ENCODE data around the gene DUSP2. TPM values are rescaled to one million over a fixed set of nuclear protein-coding genes. Genes with fewer than 3 reads are reported as not detected.

DUSP2 gene
- total RNA-seq, 5 donors from 2014 or later (not counting 1 experiment from before 2014, with no cell fraction given), result 37.2 to 437 (median 54.0) TPM

DNA sequence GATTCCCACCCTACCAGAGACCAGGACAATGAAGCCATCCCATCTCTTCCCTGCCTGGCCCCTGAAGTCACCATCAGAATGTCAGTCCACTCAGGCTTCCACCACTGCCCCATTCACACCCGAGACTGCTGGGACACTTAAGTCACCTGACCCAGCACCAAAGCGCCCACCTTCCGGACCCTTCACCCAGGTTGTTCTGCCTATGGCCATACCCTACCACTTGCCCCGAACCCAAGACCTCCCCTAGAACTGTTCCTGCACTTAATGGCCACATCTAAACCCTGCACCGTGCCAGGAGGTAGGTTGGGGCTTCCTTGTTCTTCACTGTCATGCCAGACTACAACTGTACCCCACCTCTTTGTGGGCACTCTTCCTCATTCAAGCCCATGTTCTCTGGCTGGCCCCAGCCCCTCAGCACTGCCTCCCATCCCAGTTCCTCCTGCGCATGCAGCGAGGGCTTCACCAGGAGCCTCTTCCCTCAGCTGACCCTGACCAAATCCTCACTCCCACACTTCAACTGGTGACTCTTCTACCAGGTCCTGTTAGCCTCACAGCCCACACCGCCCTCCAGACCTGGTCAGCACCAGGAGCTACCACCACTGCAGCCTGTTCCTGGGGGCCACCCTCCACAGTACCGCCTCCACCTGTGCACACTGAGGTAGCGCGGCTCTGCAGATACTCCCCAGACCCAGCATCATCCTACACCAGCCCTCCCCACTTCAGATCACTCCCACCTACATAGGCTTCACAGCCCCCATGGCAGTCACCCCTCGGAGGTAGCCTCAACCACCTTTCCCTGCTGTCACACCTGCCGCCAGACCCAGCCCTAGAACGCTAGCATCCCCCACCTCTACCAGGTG, 20.6 kb downstream of the DUSP2 start:
- CTCF ChIA-PET, result interaction anchor here in 1 of 2 donors (0.6 kb wide), 1 partner anchor 64 kb away, joined by 4 read pairs; no protein-coding TSS in a partner anchor
- DNase-seq, result no peak
- WGBS (ENCODE audit: insufficient coverage), result 87% methylated on average over 14 of the region's 14 CpGs
- H3K9me3 ChIP-seq, result no peaks in the 10 kb centered on the region
- Mint-ChIP-seq H3K27me3 (peaks cover 22 to 23% of the 10 kb centered on the region in 2 donors), H3K9me3 (no peaks in the 10 kb centered on the region), H3K36me3 (peaks cover 28% of the 10 kb centered on the region), H3K4me1 (peaks cover 0 to 8% (median 0%) of the 10 kb centered on the region in 3 donors), H3K4me3 (no peak overlapping the region), H3K27ac (no peak overlapping the region)
- H3K4me1 ChIP-seq (ENCODE audit: control insufficient read depth in 1 of 2, extremely low read depth in 1 of 2, insufficient read depth in 2 of 2, low read length in 2 of 2), result peaks cover 0 to 5% of the 10 kb centered on the region in 2 experiments
- no peak overlapping the region for H3K27ac ChIP-seq (ENCODE audit: low read length)
- peaks cover 0 to 48% of the 10 kb centered on the region in 2 experiments for H3K27me3 ChIP-seq (replicated peaks in 1 of 2; ENCODE audit: control insufficient read depth in 2 of 2, extremely low read depth in 1 of 2, insufficient read depth in 2 of 2, low read length in 1 of 2)
- peaks cover 0 to 7% of the 10 kb centered on the region in 2 donors for H3K36me3 ChIP-seq (ENCODE audit: control insufficient read depth in 2 of 2, extremely low read depth in 1 of 2, insufficient read depth in 1 of 2, low read length in 1 of 2)
- ATAC-seq (replicated peaks in 1 of 4), result no peak
- POLR2A ChIA-PET, result no interaction called here
- H3K4me3 ChIP-seq (ENCODE audit: control insufficient read depth in 1 of 2, extremely low read depth in 1 of 2, low read length in 1 of 2), result no peak overlapping the region

- no peaks in the 10 kb centered on the region for H3K4me1 ChIP-seq (ENCODE audit: control insufficient read depth in 1 of 2, extremely low read depth in 1 of 2, insufficient read depth in 2 of 2, low read length in 2 of 2)
- no peak overlapping the region for H3K27ac ChIP-seq (ENCODE audit: low read length)
- H3K36me3 Mint-ChIP-seq, result peaks cover 25% of the 10 kb centered on the region
- ATAC-seq (replicated peaks in 1 of 4) (no peak), DNase-seq (no peak)
- peaks cover 0 to 6% of the 10 kb centered on the region in 2 donors for H3K36me3 ChIP-seq (ENCODE audit: control insufficient read depth in 2 of 2, extremely low read depth in 1 of 2, insufficient read depth in 1 of 2, low read length in 1 of 2)
- ChIA-PET POLR2A (no interaction called here), CTCF (no interaction called here)
- H3K27me3 Mint-ChIP-seq, result peaks cover 23 to 28% of the 10 kb centered on the region in 2 donors
- no peak overlapping the region for H3K4me3 Mint-ChIP-seq
- H3K9me3 Mint-ChIP-seq, result no peaks in the 10 kb centered on the region
- no peaks in the 10 kb centered on the region for H3K9me3 ChIP-seq
- H3K4me1 Mint-ChIP-seq, result peaks cover 0 to 7% (median 0%) of the 10 kb centered on the region in 3 donors
- H3K4me3 ChIP-seq (ENCODE audit: control insufficient read depth in 1 of 2, extremely low read depth in 1 of 2, low read length in 1 of 2), result no peak overlapping the region
- 92% methylated on average over 8 of the region's 11 CpGs for WGBS (ENCODE audit: insufficient coverage)
- H3K27me3 ChIP-seq (replicated peaks in 1 of 2; ENCODE audit: control insufficient read depth in 2 of 2, extremely low read depth in 1 of 2, insufficient read depth in 2 of 2, low read length in 1 of 2), result peaks cover 0 to 55% of the 10 kb centered on the region in 2 experiments
- H3K27ac Mint-ChIP-seq, result no peak overlapping the region
Measured at GRCh38 chr2:96123936-96124335, 21.3 kb downstream of the DUSP2 start.

GRCh38 chr2:96123290-96123689, 21.9 kb downstream of the DUSP2 start:
- peaks cover 0 to 6% of the 10 kb centered on the region in 2 donors for H3K36me3 ChIP-seq (ENCODE audit: control insufficient read depth in 2 of 2, extremely low read depth in 1 of 2, insufficient read depth in 1 of 2, low read length in 1 of 2)
- DNase-seq, result no peak
- no peaks in the 10 kb centered on the region for H3K9me3 ChIP-seq
- ATAC-seq (replicated peaks in 1 of 4), result no peak
- Mint-ChIP-seq H3K9me3 (no peaks in the 10 kb centered on the region), H3K36me3 (peaks cover 25% of the 10 kb centered on the region), H3K4me3 (no peak overlapping the region), H3K27ac (no peak overlapping the region), H3K4me1 (peaks cover 0 to 7% (median 0%) of the 10 kb centered on the region in 3 donors), H3K27me3 (peaks cover 23 to 30% of the 10 kb centered on the region in 2 donors)
- no peaks in the 10 kb centered on the region for H3K4me1 ChIP-seq (ENCODE audit: control insufficient read depth in 1 of 2, extremely low read depth in 1 of 2, insufficient read depth in 2 of 2, low read length in 2 of 2)
- no CpG with 5 or more reads among the region's 1 CpG for whole genome bisulfite sequencing (ENCODE audit: insufficient coverage)
- peaks cover 0 to 61% of the 10 kb centered on the region in 2 experiments for H3K27me3 ChIP-seq (replicated peaks in 1 of 2; ENCODE audit: control insufficient read depth in 2 of 2, extremely low read depth in 1 of 2, insufficient read depth in 2 of 2, low read length in 1 of 2)
- ChIA-PET CTCF (no interaction called here), POLR2A (no interaction called here)
- H3K4me3 ChIP-seq (ENCODE audit: control insufficient read depth in 1 of 2, extremely low read depth in 1 of 2, low read length in 1 of 2), result no peak overlapping the region
- H3K27ac ChIP-seq (ENCODE audit: low read length), result no peak overlapping the region

DNA sequence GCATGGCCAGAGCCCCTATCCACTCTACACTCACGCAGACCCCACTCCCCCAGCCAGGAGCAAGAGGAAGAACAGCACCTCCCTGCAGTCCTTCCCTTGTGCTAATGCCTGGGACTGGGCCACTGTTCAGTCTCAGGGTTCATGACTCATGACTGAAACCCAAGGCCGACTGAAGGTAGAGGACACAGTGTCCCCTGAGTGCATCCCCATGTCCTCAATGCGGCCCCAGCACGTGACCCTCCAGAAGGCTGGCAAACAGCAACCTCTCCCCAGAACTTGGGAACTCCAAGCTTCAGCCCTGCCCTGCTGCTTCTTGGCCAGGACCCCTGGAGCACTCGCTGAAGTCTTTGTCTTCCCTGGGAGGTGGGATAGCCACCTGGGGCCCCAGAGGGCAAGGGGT, 22.8 kb downstream of the DUSP2 start:
- 80% methylated on average over 4 of the region's 5 CpGs for WGBS (ENCODE audit: insufficient coverage)
- Histone ChIP-seq H3K27me3 (replicated peaks in 1 of 2; ENCODE audit: control insufficient read depth in 2 of 2, extremely low read depth in 1 of 2, insufficient read depth in 2 of 2, low read length in 1 of 2) (peaks cover 0 to 70% of the 10 kb centered on the region in 2 experiments), H3K9me3 (no peaks in the 10 kb centered on the region), H3K27ac (ENCODE audit: low read length) (no peak overlapping the region), H3K4me1 (ENCODE audit: control insufficient read depth in 1 of 2, extremely low read depth in 1 of 2, insufficient read depth in 2 of 2, low read length in 2 of 2) (peaks cover 0 to 5% of the 10 kb centered on the region in 2 experiments), H3K36me3 (ENCODE audit: control insufficient read depth in 2 of 2, extremely low read depth in 1 of 2, insufficient read depth in 1 of 2, low read length in 1 of 2) (peaks cover 0 to 6% of the 10 kb centered on the region in 2 donors), H3K4me3 (ENCODE audit: control insufficient read depth in 1 of 2, extremely low read depth in 1 of 2, low read length in 1 of 2) (no peak overlapping the region)
- Mint-ChIP-seq H3K36me3 (peaks cover 25% of the 10 kb centered on the region), H3K4me3 (no peak overlapping the region), H3K27ac (no peak overlapping the region), H3K27me3 (peaks cover 23 to 32% of the 10 kb centered on the region in 2 donors), H3K4me1 (peaks cover 2 to 13% (median 5%) of the 10 kb centered on the region in 3 donors), H3K9me3 (no peaks in the 10 kb centered on the region)
- ChIA-PET CTCF (no interaction called here), POLR2A (no interaction called here)
- no peak for ATAC-seq (replicated peaks in 1 of 4)
- DNase-seq, result no peak

GRCh38 chr2:96121414-96121813, 23.8 kb downstream of the DUSP2 start:
- H3K4me1 ChIP-seq (ENCODE audit: control insufficient read depth in 1 of 2, extremely low read depth in 1 of 2, insufficient read depth in 2 of 2, low read length in 2 of 2), result peaks cover 3 to 10% of the 10 kb centered on the region in 2 experiments
- peaks cover 20% of the 10 kb centered on the region for H3K36me3 Mint-ChIP-seq
- no peak overlapping the region for H3K4me3 Mint-ChIP-seq
- H3K27me3 Mint-ChIP-seq, result peaks cover 23 to 32% of the 10 kb centered on the region in 2 donors
- peaks cover 0 to 74% of the 10 kb centered on the region in 2 experiments for H3K27me3 ChIP-seq (replicated peaks in 1 of 2; ENCODE audit: control insufficient read depth in 2 of 2, extremely low read depth in 1 of 2, insufficient read depth in 2 of 2, low read length in 1 of 2)
- H3K36me3 ChIP-seq (ENCODE audit: control insufficient read depth in 2 of 2, extremely low read depth in 1 of 2, insufficient read depth in 1 of 2, low read length in 1 of 2), result peaks cover 0 to 6% of the 10 kb centered on the region in 2 donors
- H3K27ac Mint-ChIP-seq, result no peak overlapping the region
- no peaks in the 10 kb centered on the region for H3K9me3 ChIP-seq
- H3K4me3 ChIP-seq (ENCODE audit: control insufficient read depth in 1 of 2, extremely low read depth in 1 of 2, low read length in 1 of 2), result no peak overlapping the region
- POLR2A ChIA-PET, result interaction anchor here in 1 of 2 donors (0.6 kb wide), 1 partner anchor 477 kb away, joined by 11 read pairs; no protein-coding TSS in a partner anchor
- DNase-seq (no peak), ATAC-seq (replicated peaks in 1 of 4) (no peak)
- H3K27ac ChIP-seq (ENCODE audit: low read length), result no peak overlapping the region
- 92% methylated on average over 4 of the region's 4 CpGs for WGBS (ENCODE audit: insufficient coverage)
- CTCF ChIA-PET, result no interaction called here
- no peaks in the 10 kb centered on the region for H3K9me3 Mint-ChIP-seq
- H3K4me1 Mint-ChIP-seq, result peaks cover 2 to 16% (median 8%) of the 10 kb centered on the region in 3 donors

DNA sequence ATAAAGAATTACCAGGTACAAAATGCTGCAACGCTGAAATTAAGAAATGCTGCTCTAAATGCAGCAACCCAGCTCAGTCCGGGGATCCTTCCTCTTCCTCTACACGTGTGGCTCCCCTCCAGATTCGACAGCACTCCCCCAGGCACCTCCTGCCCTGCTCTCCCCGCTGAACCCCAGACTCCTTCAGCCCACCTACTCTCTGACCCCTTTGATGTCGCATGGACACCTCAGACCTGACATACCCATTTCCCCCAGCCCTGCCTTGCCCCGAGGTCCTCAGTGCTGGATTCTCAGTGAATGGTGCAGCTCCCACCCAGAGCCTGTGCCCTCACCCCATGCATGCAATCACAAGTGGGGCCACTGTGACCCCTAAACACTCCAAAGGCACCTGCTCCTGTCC, 24.2 kb downstream of the DUSP2 start:
- ChIA-PET CTCF (no interaction called here), POLR2A (interaction anchor here in 1 of 2 donors (0.6 kb wide), 1 partner anchor 477 kb away, joined by 11 read pairs; no protein-coding TSS in a partner anchor)
- peaks cover 2 to 16% (median 8%) of the 10 kb centered on the region in 3 donors for H3K4me1 Mint-ChIP-seq
- Histone ChIP-seq H3K36me3 (ENCODE audit: control insufficient read depth in 2 of 2, extremely low read depth in 1 of 2, insufficient read depth in 1 of 2, low read length in 1 of 2) (peaks cover 0 to 6% of the 10 kb centered on the region in 2 donors), H3K4me3 (ENCODE audit: control insufficient read depth in 1 of 2, extremely low read depth in 1 of 2, low read length in 1 of 2) (no peak overlapping the region), H3K4me1 (ENCODE audit: control insufficient read depth in 1 of 2, extremely low read depth in 1 of 2, insufficient read depth in 2 of 2, low read length in 2 of 2) (peaks cover 3 to 13% of the 10 kb centered on the region in 2 experiments), H3K9me3 (no peaks in the 10 kb centered on the region), H3K27me3 (replicated peaks in 1 of 2; ENCODE audit: control insufficient read depth in 2 of 2, extremely low read depth in 1 of 2, insufficient read depth in 2 of 2, low read length in 1 of 2) (peaks cover 0 to 76% of the 10 kb centered on the region in 2 experiments), H3K27ac (ENCODE audit: low read length) (no peak overlapping the region)
- H3K27me3 Mint-ChIP-seq, result peaks cover 23 to 32% of the 10 kb centered on the region in 2 donors
- no peak overlapping the region for H3K4me3 Mint-ChIP-seq
- H3K27ac Mint-ChIP-seq, result no peak overlapping the region
- 47% methylated on average over 7 of the region's 7 CpGs for WGBS (ENCODE audit: insufficient coverage)
- H3K36me3 Mint-ChIP-seq, result peaks cover 17% of the 10 kb centered on the region
- no peak for ATAC-seq (replicated peaks in 1 of 4)
- no peaks in the 10 kb centered on the region for H3K9me3 Mint-ChIP-seq
- DNase-seq, result no peak
